Measurements from ENCODE around the gene SEC61G.

GRCh38 chr7:54780490-54780889, 21.5 kb upstream of the SEC61G start:
- TF ChIP-seq POLR2AphosphoS5 (IDR thresholded peaks at IDR 0.05; ENCODE audit: insufficient read depth in 1 of 2, low read depth in 1 of 2) = no peak
- TF ChIP-seq CTCF (IDR thresholded peaks at IDR 0.05) = no peak

Measured in vagina (tissue), 2 donors.